ENCODE data around the gene A1BG. TPM values are rescaled to one million over a fixed set of nuclear protein-coding genes. Genes with fewer than 3 reads are reported as not detected.
"Not testable (repeated sequence)": the region's sequence is repeated elsewhere in the genome, so short reads cannot be mapped to it uniquely, and the experiment has no call there.

The A1BG gene
- total RNA-seq, 3 donors from 2014 or later, result 2.0 to 3.7 (median 2.7) TPM

- Histone ChIP-seq H3K4me1 (ENCODE audit: low read depth) (no peaks in the 10 kb centered on the region), H3K4me3 (no peak overlapping the region), H3K36me3 (ENCODE audit: low read depth) (no peaks in the 10 kb centered on the region), H3K9me3 (no peaks in the 10 kb centered on the region)
- intact Hi-C loops (cut with DNase I, micrococcal nuclease), result no loop called here
- DNase-seq (no peak), ATAC-seq (no peak)
- no peak for TF ChIP-seq CTCF (IDR thresholded peaks at IDR 0.05)
These were observed 1.8 kb downstream of the A1BG start for GRCh38 chr19:58351558-58351878.

- Histone ChIP-seq H3K9me3 (no peaks in the 10 kb centered on the region), H3K4me3 (no peak overlapping the region), H3K4me1 (ENCODE audit: low read depth) (no peaks in the 10 kb centered on the region), H3K36me3 (ENCODE audit: low read depth) (no peaks in the 10 kb centered on the region)
- ATAC-seq (no peak), DNase-seq (no peak)
- intact Hi-C loops (cut with DNase I, micrococcal nuclease), result no loop called here
- no peak for TF ChIP-seq CTCF (IDR thresholded peaks at IDR 0.05)
These were observed 2.3 kb downstream of the A1BG start for GRCh38 chr19:58350871-58351557.

- Histone ChIP-seq H3K9me3 (no peaks in the 10 kb centered on the region), H3K4me1 (ENCODE audit: low read depth) (no peaks in the 10 kb centered on the region), H3K4me3 (no peak overlapping the region), H3K36me3 (ENCODE audit: low read depth) (no peaks in the 10 kb centered on the region)
- no peak for DNase-seq
- peak; percentile 7 for ATAC-seq
- no peak for TF ChIP-seq CTCF (IDR thresholded peaks at IDR 0.05)
- intact Hi-C loops (cut with DNase I, micrococcal nuclease), result no loop called here
These were observed 3.1 kb downstream of the A1BG start for GRCh38 chr19:58350001-58350861.

- no peak overlapping the region for H3K4me3 ChIP-seq
- no peaks in the 10 kb centered on the region for H3K4me1 ChIP-seq (ENCODE audit: low read depth)
- intact Hi-C loops (cut with DNase I, micrococcal nuclease), result no loop called here
- DNase-seq (no peak), ATAC-seq (no peak)
- no peaks in the 10 kb centered on the region for H3K9me3 ChIP-seq
- H3K36me3 ChIP-seq (ENCODE audit: low read depth), result no peaks in the 10 kb centered on the region
- no peak for TF ChIP-seq CTCF (IDR thresholded peaks at IDR 0.05)
These were observed 3.7 kb downstream of the A1BG start for GRCh38 chr19:58349590-58349989.

- intact Hi-C loops (cut with DNase I, micrococcal nuclease), result not testable (repeated sequence)
These were observed 5.2 kb downstream of the A1BG start for GRCh38 chr19:58348080-58348479.

More at GRCh38 chr19:58348080-58348479, 5.2 kb downstream of the A1BG start:
- not testable (repeated sequence) for DNase-seq; H3K9me3 ChIP-seq; ATAC-seq; H3K36me3 ChIP-seq (ENCODE audit: low read depth); H3K4me1 ChIP-seq (ENCODE audit: low read depth); H3K4me3 ChIP-seq
